Natural killer cell (primary cell): ENCODE results near the gene TRAF3IP1. TPM values are rescaled to one million over a fixed set of nuclear protein-coding genes. Genes with fewer than 3 reads are reported as not detected.

ENCODE experiments used
- ATAC-seq, 3 donors: fragments of 150-1000 bp in 2 of 3; fragments of 200-7000 bp in 1 of 3; cut with Tn5 transposase; 1 replicate in 1 of 3; 2 replicates in 2 of 3; pipeline ENCODE4 v1.10.0; 2021; ENCODE audit warnings: mild to moderate bottlenecking in 2 of 3, moderate library complexity in 2 of 3
- DNase-seq, 2 donors: peaks; one replicate each; pipeline versions ENCODE4 v3.0.0 to v3.0.0-alpha.2; 2013 to 2021; ENCODE audit warnings: mixed read lengths in 1 of 2
- H3K27ac ChIP-seq: one replicate; pipeline ENCODE4 v1.5.1; 2013; ENCODE audit warnings: mild to moderate bottlenecking, low read length
- H3K27me3 ChIP-seq: one replicate; pipeline ENCODE4 v1.6.1; 2013; ENCODE audit warnings: low read length; ENCODE audit not compliant: control insufficient read depth, insufficient read depth
- H3K36me3 ChIP-seq: one replicate; pipeline ENCODE4 v1.6.1; 2013; ENCODE audit warnings: low read length; ENCODE audit not compliant: control insufficient read depth, insufficient read depth
- H3K4me1 ChIP-seq: one replicate; pipeline ENCODE4 v1.6.1; 2013; ENCODE audit warnings: low read length; ENCODE audit not compliant: control insufficient read depth, insufficient read depth
- H3K4me3 ChIP-seq: one replicate; pipeline ENCODE4 v1.5.1; 2013; ENCODE audit warnings: low read length
- H3K9me3 ChIP-seq: one replicate; pipeline ENCODE4 v1.6.1; 2013; ENCODE audit warnings: low read length; ENCODE audit not compliant: control insufficient read depth, insufficient read depth
- H3K27ac Mint-ChIP-seq, 2 donors: one replicate each; pipeline ENCODE4 v1.8.0; 2022; ENCODE audit warnings: mild to moderate bottlenecking in 2 of 2, mixed read lengths in 2 of 2, moderate library complexity in 1 of 2
- H3K27me3 Mint-ChIP-seq, 2 donors: one replicate each; pipeline ENCODE4 v1.8.0; 2022; ENCODE audit warnings: low read depth in 2 of 2, mixed read lengths in 2 of 2
- H3K36me3 Mint-ChIP-seq: one replicate; pipeline ENCODE4 v1.8.0; 2022; ENCODE audit warnings: mixed read lengths
- H3K4me1 Mint-ChIP-seq, 2 donors: one replicate each; pipeline ENCODE4 v1.8.0; 2022; ENCODE audit warnings: mixed read lengths in 2 of 2
- H3K4me3 Mint-ChIP-seq: one replicate; pipeline ENCODE4 v1.8.0; 2022; ENCODE audit warnings: mild to moderate bottlenecking, moderate library complexity, mixed read lengths
- H3K9me3 Mint-ChIP-seq, 2 donors: one replicate each; pipeline ENCODE4 v1.8.0; 2022; ENCODE audit warnings: mixed read lengths in 2 of 2
- WGBS: methylation state at CpG from one replicate; pipeline ENCODE4 v1.1.7; 2013; ENCODE audit warnings: missing lambda C conversion rate; ENCODE audit not compliant: insufficient coverage; 5-methylcytosine and 5-hydroxymethylcytosine counted together
- intact Hi-C: fragments of 100-400 bp; cut with micrococcal nuclease; formaldehyde crosslinking; loops from one replicate; pipeline ENCODE4 v1.14.2; 2022
- total RNA-seq, 4 donors: library from RNA; stranded (reverse); fragments of 120-200 nt in 1 of 4; gene quantifications; one replicate each; pipeline versions ENCODE4 v1.2.3 to v1.2.4, GENCODE V29; 2013 to 2022
- TF ChIP-seq, protein P1 (sequence below): fragments of 200-600 bp; IDR thresholded peaks from one replicate; pipeline ENCODE4 v1.8.0; 2022; ENCODE audit warnings: antibody characterized with exemption

Gene TRAF3IP1
- total RNA-seq, 3 donors from 2014 or later (not counting 1 experiment from before 2014, with no cell fraction given) = 9.7 to 11.9 (median 11.3) TPM

DNA sequence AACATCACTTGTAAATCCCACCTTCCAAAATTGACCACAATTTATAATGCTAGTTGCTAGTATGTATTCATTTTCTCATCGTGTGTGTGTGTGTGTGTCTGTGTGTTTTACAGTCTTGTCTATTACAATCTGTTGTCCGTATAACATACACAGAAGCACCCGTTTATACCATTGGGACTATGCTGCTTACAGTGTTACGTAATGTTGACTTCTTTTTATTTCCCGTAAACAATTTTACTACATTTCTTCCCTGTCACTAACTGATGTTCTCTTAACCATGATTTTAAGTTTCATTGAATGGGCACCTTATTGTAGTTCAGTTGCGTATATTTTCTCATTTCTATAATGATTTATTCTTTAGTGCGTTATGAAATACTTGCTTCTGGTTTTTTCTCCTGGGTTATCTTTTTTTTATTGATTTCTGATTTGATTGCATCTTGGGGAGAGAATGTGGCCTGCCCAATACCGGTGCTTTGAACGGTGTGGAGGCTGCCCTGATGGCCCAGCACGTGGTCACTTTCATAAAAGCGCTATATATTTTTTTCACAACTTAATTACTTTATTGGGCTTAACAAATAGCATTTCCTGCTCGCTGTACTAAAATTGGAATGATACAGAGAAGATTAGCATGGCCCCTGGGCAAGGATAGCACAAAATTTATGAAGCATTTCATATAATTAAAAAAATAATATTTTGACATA, 91.9 kb downstream of the TRAF3IP1 start:
- intact Hi-C loops = no loop called here
- Mint-ChIP-seq H3K9me3 (no peaks in the 10 kb centered on the region), H3K27me3 (no peaks in the 10 kb centered on the region), H3K36me3 (no peaks in the 10 kb centered on the region), H3K27ac (no peak overlapping the region), H3K4me1 (peaks cover 0 to 13% of the 10 kb centered on the region in 2 donors), H3K4me3 (no peak overlapping the region)
- no peak for DNase-seq
- no peak overlapping the region for H3K27ac ChIP-seq
- no peaks in the 10 kb centered on the region for H3K9me3 ChIP-seq
- TF ChIP-seq, protein P1, sequence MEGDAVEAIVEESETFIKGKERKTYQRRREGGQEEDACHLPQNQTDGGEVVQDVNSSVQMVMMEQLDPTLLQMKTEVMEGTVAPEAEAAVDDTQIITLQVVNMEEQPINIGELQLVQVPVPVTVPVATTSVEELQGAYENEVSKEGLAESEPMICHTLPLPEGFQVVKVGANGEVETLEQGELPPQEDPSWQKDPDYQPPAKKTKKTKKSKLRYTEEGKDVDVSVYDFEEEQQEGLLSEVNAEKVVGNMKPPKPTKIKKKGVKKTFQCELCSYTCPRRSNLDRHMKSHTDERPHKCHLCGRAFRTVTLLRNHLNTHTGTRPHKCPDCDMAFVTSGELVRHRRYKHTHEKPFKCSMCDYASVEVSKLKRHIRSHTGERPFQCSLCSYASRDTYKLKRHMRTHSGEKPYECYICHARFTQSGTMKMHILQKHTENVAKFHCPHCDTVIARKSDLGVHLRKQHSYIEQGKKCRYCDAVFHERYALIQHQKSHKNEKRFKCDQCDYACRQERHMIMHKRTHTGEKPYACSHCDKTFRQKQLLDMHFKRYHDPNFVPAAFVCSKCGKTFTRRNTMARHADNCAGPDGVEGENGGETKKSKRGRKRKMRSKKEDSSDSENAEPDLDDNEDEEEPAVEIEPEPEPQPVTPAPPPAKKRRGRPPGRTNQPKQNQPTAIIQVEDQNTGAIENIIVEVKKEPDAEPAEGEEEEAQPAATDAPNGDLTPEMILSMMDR = no peak
- no peak overlapping the region for H3K4me3 ChIP-seq
- no peaks in the 10 kb centered on the region for H3K27me3 ChIP-seq
- WGBS = 93% methylated on average over 8 of the region's 12 CpGs
- no peaks in the 10 kb centered on the region for H3K36me3 ChIP-seq
- ATAC-seq = no peak
- H3K4me1 ChIP-seq = peaks cover 7% of the 10 kb centered on the region

DNA sequence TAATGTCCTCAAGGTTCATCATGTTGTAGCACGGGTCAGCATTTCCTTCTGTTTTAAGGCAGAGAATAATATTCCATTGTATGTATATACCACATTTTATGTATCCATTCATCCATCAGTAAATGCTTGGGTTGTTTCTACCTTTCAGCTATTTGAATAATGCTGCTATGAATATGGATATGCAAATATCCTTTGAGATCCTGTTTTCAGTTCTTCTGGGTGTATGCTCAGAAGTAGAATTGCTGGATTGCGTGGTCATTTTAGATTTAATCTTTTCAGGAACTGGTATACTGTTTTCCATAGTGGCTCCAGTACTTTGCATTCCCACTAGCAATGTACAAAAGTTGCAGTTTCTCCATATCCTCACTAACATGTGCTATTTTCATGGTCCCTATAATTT, 93.0 kb downstream of the TRAF3IP1 start:
- intact Hi-C loops = no loop called here
- ATAC-seq = no peak
- DNase-seq = no peak
- Histone ChIP-seq H3K27me3 (no peaks in the 10 kb centered on the region), H3K9me3 (no peaks in the 10 kb centered on the region), H3K4me1 (peaks cover 7% of the 10 kb centered on the region), H3K27ac (no peak overlapping the region), H3K36me3 (no peaks in the 10 kb centered on the region), H3K4me3 (no peak overlapping the region)
- Mint-ChIP-seq H3K4me1 (peaks cover 0 to 13% of the 10 kb centered on the region in 2 donors), H3K27ac (no peak overlapping the region), H3K36me3 (no peaks in the 10 kb centered on the region), H3K27me3 (no peaks in the 10 kb centered on the region), H3K4me3 (no peak overlapping the region), H3K9me3 (no peaks in the 10 kb centered on the region)
- 95% methylated on average over 2 of the region's 2 CpGs for WGBS
- TF ChIP-seq, protein P1 = no peak

DNA sequence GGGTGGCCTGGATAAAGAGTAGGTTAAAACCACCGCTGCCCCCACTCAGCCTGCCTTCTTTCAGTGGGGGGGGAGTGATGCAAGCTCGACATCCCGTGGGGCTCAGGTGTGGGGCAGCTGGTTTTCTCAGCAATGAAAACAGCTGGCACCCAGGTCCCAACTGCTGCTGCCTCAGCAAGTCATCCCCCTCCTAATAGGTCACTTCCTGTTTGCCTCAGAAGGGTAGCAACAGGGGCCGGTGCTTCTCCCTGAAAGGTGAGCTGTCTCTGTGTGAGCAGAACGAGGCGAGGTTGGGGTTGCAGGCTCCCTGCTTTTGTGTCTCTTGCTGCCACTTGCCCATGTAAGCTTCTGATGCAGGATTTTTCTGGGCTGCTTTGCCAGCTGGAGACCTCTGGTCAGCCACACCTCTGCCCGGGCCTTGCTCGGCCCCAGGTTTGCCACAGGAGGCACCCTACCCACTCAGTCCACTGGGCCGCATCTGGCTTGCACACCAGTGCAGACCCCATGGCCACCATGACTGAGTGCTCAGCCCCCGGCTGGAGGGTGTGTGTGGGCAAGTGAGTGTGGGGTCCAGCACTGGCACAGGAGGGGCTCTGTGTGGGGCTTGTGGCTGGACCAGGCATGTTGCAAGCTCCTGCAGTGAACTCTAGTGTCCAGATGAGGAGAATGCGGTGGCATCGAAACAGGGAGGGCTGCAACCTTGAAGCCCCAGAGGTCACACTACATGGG, 94.9 kb downstream of the TRAF3IP1 start:
- Mint-ChIP-seq H3K27ac (peak overlapping the region; percentile 18 to 61), H3K9me3 (no peaks in the 10 kb centered on the region), H3K4me1 (peaks cover 0 to 14% of the 10 kb centered on the region in 2 donors)

More for the DNA sequence above, 94.9 kb downstream of the TRAF3IP1 start:
- Histone ChIP-seq H3K27ac (no peak overlapping the region), H3K27me3 (no peaks in the 10 kb centered on the region), H3K9me3 (no peaks in the 10 kb centered on the region), H3K4me1 (peaks cover 7% of the 10 kb centered on the region), H3K4me3 (no peak overlapping the region), H3K36me3 (no peaks in the 10 kb centered on the region)
- intact Hi-C loops = no loop called here
- ATAC-seq = peak in 2 of 3 donors; percentile 28 to 91
- Mint-ChIP-seq H3K4me3 (no peak overlapping the region), H3K36me3 (no peaks in the 10 kb centered on the region), H3K27me3 (no peaks in the 10 kb centered on the region)
- peak in 1 of 2 donors; percentile 19 for DNase-seq
- TF ChIP-seq, protein P1 = no peak
- 78% methylated on average over 12 of the region's 12 CpGs for WGBS
